SU-DHL-6 (cell line): ENCODE data around the gene IFITM2.
A peak's percentile ranks its signal among the peaks of the same experiment; 100 is the strongest.

Source experiments
- H2AFZ ChIP-seq: fragments of 200-600 bp; sonication (generic); 2 replicates; pipeline ENCODE4 v1.6.1; 2014; ENCODE audit warnings: low read depth, mild to moderate bottlenecking, moderate library complexity, mixed read lengths, antibody characterized with exemption, low read length; ENCODE audit not compliant: severe bottlenecking
- H3F3A ChIP-seq: fragments of 200-600 bp; shearing (Covaris generic); 2 replicates; pipeline ENCODE4 v1.6.0; 2016; ENCODE audit warnings: antibody characterized with exemption, mild to moderate bottlenecking; ENCODE audit not compliant: insufficient read depth
- H3K27ac ChIP-seq: fragments of 200-600 bp; sonication (generic); 2 replicates; pipeline ENCODE4 v1.5.1; 2016; ENCODE audit warnings: low read depth, mild to moderate bottlenecking, low read length, moderate library complexity, mixed read lengths
- H3K27me3 ChIP-seq: fragments of 200-600 bp; sonication (generic), shearing (Covaris generic); 2 replicates; pipeline ENCODE4 v1.6.0; 2014; ENCODE audit warnings: mild to moderate bottlenecking, low read length
- H3K36me3 ChIP-seq: fragments of 200-600 bp; sonication (generic); 2 replicates; pipeline ENCODE4 v1.6.1; 2014; ENCODE audit warnings: mild to moderate bottlenecking, low read length, mixed read lengths
- H3K4me2 ChIP-seq: fragments of 300-600, 200-600 bp; shearing (Covaris generic), sonication (generic); 2 replicates; pipeline ENCODE4 v1.6.0; 2014; ENCODE audit warnings: low read length, low read depth, mild to moderate bottlenecking; ENCODE audit not compliant: poor library complexity, severe bottlenecking
- H3K4me3 ChIP-seq: fragments of 200-600 bp; sonication (generic); 2 replicates; pipeline ENCODE4 v1.5.1; 2014; ENCODE audit warnings: antibody characterized with exemption, low read length, mild to moderate bottlenecking, mixed read lengths; ENCODE audit not compliant: insufficient read depth, poor library complexity, severe bottlenecking
- H3K79me2 ChIP-seq: fragments of 200-600 bp; sonication (generic); 2 replicates; pipeline ENCODE4 v1.6.1; 2014; ENCODE audit warnings: mild to moderate bottlenecking, low read length, moderate library complexity; ENCODE audit not compliant: insufficient read depth
- H3K9ac ChIP-seq: fragments of 200-600 bp; sonication (generic); 2 replicates; pipeline ENCODE4 v1.7.0; 2014; ENCODE audit warnings: mild to moderate bottlenecking, low read length
- H3K9me2 ChIP-seq: fragments of 200-600 bp; sonication (generic); replicated peaks from 2 replicates; pipeline ENCODE4 v1.6.1; 2014; ENCODE audit warnings: low read length; ENCODE audit not compliant: insufficient read depth
- H3K9me3 ChIP-seq: fragments of 200-600 bp; sonication (generic); 2 replicates; pipeline ENCODE4 v1.6.1; 2014; ENCODE audit warnings: low read length, mixed read lengths; ENCODE audit not compliant: insufficient read depth
- H4K20me1 ChIP-seq: fragments of 200-600 bp; sonication (generic); 2 replicates; pipeline ENCODE4 v1.6.1; 2014; ENCODE audit warnings: low read depth, mild to moderate bottlenecking, antibody characterized with exemption, low read length, moderate library complexity, mixed read lengths
- CTCF ChIP-seq: fragments of 200-600 bp; sonication (generic); IDR thresholded peaks from one replicate; pipeline ENCODE4 v1.5.1; 2017; ENCODE audit warnings: antibody characterized with exemption, mild to moderate bottlenecking, low read length, moderate library complexity; ENCODE audit not compliant: insufficient read depth, poor library complexity, severe bottlenecking
- EZH2phosphoT487 ChIP-seq: fragments of 200-600 bp; sonication (generic), shearing (Covaris generic); conservative IDR thresholded peaks from 2 replicates; pipeline ENCODE4 v1.6.1; 2018; ENCODE audit warnings: mild to moderate bottlenecking, antibody characterized with exemption, low read length, moderate library complexity, mixed read lengths

The IFITM2 gene

GRCh38 chr11:355581-356458, 48.2 kb downstream of the IFITM2 start:
- H3K79me2 ChIP-seq: no peaks in the 10 kb centered on the region
- H3K9me2 ChIP-seq: no peaks in the 10 kb centered on the region
- no peaks in the 10 kb centered on the region for H3K36me3 ChIP-seq
- TF ChIP-seq CTCF: no peak
- no peak for TF ChIP-seq EZH2phosphoT487
- H4K20me1 ChIP-seq: no peaks in the 10 kb centered on the region
- H3K9me3 ChIP-seq: peaks cover 4% of the 10 kb centered on the region; the same call in 1 of the 2 replicates
- H3K4me2 ChIP-seq: peak overlapping the region; percentile 38
- H3F3A ChIP-seq: peaks cover 16% of the 10 kb centered on the region
- no peaks in the 10 kb centered on the region for H3K27me3 ChIP-seq
- H3K4me3 ChIP-seq: peak overlapping the region; percentile 35
- H3K9ac ChIP-seq: peak overlapping the region; percentile 27
- H3K27ac ChIP-seq: peak overlapping the region; percentile 50
- peak overlapping the region; percentile 6 for H2AFZ ChIP-seq

GRCh38 chr11:356610-357009, 49.0 kb downstream of the IFITM2 start:
- Histone ChIP-seq H3F3A (peaks cover 16% of the 10 kb centered on the region), H3K9me2 (no peaks in the 10 kb centered on the region), H3K79me2 (no peaks in the 10 kb centered on the region), H3K27ac (no peak overlapping the region), H2AFZ (no peak overlapping the region), H3K9me3 (peaks cover 4% of the 10 kb centered on the region; the same call in 1 of the 2 replicates), H3K36me3 (no peaks in the 10 kb centered on the region), H4K20me1 (no peaks in the 10 kb centered on the region), H3K9ac (no peak overlapping the region), H3K4me3 (no peak overlapping the region), H3K4me2 (no peak overlapping the region), H3K27me3 (no peaks in the 10 kb centered on the region)
- no peak for TF ChIP-seq CTCF
- no peak for TF ChIP-seq EZH2phosphoT487

- Histone ChIP-seq H3K27ac (no peak overlapping the region), H3K9ac (no peak overlapping the region), H3K9me2 (no peaks in the 10 kb centered on the region), H4K20me1 (no peaks in the 10 kb centered on the region), H3K4me3 (no peak overlapping the region), H3K4me2 (no peak overlapping the region), H3K27me3 (no peaks in the 10 kb centered on the region), H3K9me3 (peaks cover 4% of the 10 kb centered on the region; the same call in 1 of the 2 replicates), H3F3A (peaks cover 16% of the 10 kb centered on the region), H3K79me2 (no peaks in the 10 kb centered on the region), H3K36me3 (no peaks in the 10 kb centered on the region), H2AFZ (no peak overlapping the region)
- TF ChIP-seq EZH2phosphoT487: no peak
- no peak for TF ChIP-seq CTCF
These were observed 50.0 kb downstream of the IFITM2 start for GRCh38 chr11:357582-357981.
